B cell (primary cell): ENCODE results near the gene PTPRC. TPM values are rescaled to one million over a fixed set of nuclear protein-coding genes. Genes with fewer than 3 reads are reported as not detected.

ENCODE experiments used
- ATAC-seq: fragments of 200-7000 bp; cut with Tn5 transposase; one replicate; pipeline ENCODE4 v1.10.0; 2021; ENCODE audit warnings: low read depth, mild to moderate bottlenecking, moderate number of reproducible peaks, moderate library complexity
- CTCF ChIA-PET: fragments of 350-600 bp; sonication (Branson Sonifier 250); formaldehyde crosslinking; loops from one replicate; lab custom pipeline; 2021; ENCODE audit warnings: antibody characterized with exemption, inconsistent platforms; lab: Charles Lee
- POLR2A ChIA-PET: fragments of 350-600 bp; sonication (Branson Sonifier 250); formaldehyde crosslinking; loops from one replicate; lab custom pipeline; 2021; ENCODE audit warnings: antibody characterized with exemption; lab: Charles Lee
- DNase-seq: peaks from one replicate; pipeline ENCODE4 v3.0.0; 2013
- H2AFZ ChIP-seq: 2 replicates; pipeline ENCODE4 v1.6.1; 2012; ENCODE audit warnings: mild to moderate bottlenecking, low read depth, low read length; ENCODE audit not compliant: insufficient read depth, poor library complexity, severe bottlenecking
- H3K27ac ChIP-seq, 2 donors: 1 replicate in 1 of 2; 2 replicates in 1 of 2; pipeline ENCODE4 v1.5.1; 2012 to 2013; ENCODE audit warnings: low read length in 2 of 2, mild to moderate bottlenecking in 2 of 2, moderate library complexity in 1 of 2
- H3K27me3 ChIP-seq, 4 experiments: fragments of 200-600 bp in 1 of 4; sonication (generic) in 1 of 4; replicated peaks in 1 of 4; 1 replicate in 2 of 4; 2 replicates in 2 of 4; pipeline versions ENCODE4 v1.6.1 to v1.7.0; 2013 to 2016; ENCODE audit warnings: low read length in 3 of 4, mild to moderate bottlenecking in 2 of 4, mixed read lengths in 1 of 4, moderate library complexity in 1 of 4; ENCODE audit not compliant: insufficient read depth in 4 of 4, control insufficient read depth in 3 of 4; ENCODE audit errors: control extremely low read depth in 1 of 4
- H3K36me3 ChIP-seq, 2 experiments: replicated peaks in 1 of 2; 1 replicate in 1 of 2; 2 replicates in 1 of 2; pipeline versions ENCODE4 v1.6.1 to v1.7.1; 2013; ENCODE audit warnings: low read length in 1 of 2; ENCODE audit not compliant: insufficient read depth in 2 of 2, control insufficient read depth in 1 of 2; ENCODE audit errors: control extremely low read depth in 1 of 2, extremely low read depth in 1 of 2
- H3K4me1 ChIP-seq, 2 donors: fragments of 200-600 bp in 1 of 2; sonication (generic) in 1 of 2; 1 replicate in 1 of 2; 2 replicates in 1 of 2; pipeline versions ENCODE4 v1.5.1 to v1.6.1; 2013 to 2017; ENCODE audit warnings: low read length in 2 of 2; ENCODE audit not compliant: control insufficient read depth in 2 of 2, insufficient read depth in 2 of 2
- H3K4me2 ChIP-seq: replicated peaks from 2 replicates; pipeline ENCODE3; 2012; ENCODE audit warnings: mild to moderate bottlenecking, low read depth, low read length; ENCODE audit not compliant: poor library complexity, severe bottlenecking
- H3K4me3 ChIP-seq, 5 experiments: fragments of 200-600 bp in 1 of 5; sonication (generic) in 1 of 5; 1 replicate in 3 of 5; 2 replicates in 2 of 5; pipeline versions ENCODE4 v1.5.1 to v1.7.0; 2011 to 2016; ENCODE audit warnings: low read length in 4 of 5, mild to moderate bottlenecking in 4 of 5, low read depth in 2 of 5, control low read depth in 1 of 5, moderate library complexity in 1 of 5; ENCODE audit not compliant: insufficient read depth in 1 of 5; ENCODE audit errors: control extremely low read depth in 1 of 5, extremely low read depth in 1 of 5
- H3K79me2 ChIP-seq: fragments of 200-600 bp; sonication (generic); one replicate; pipeline ENCODE4 v1.6.0; 2016; ENCODE audit warnings: low read length; ENCODE audit not compliant: control insufficient read depth, insufficient read depth
- H3K9ac ChIP-seq: fragments of 200-600 bp; sonication (generic); 2 replicates; pipeline ENCODE4 v1.6.1; 2017; ENCODE audit warnings: mild to moderate bottlenecking, low read length, moderate library complexity
- H3K9me3 ChIP-seq, 3 donors: one replicate each; pipeline versions ENCODE4 v1.6.1 to v1.7.1; 2013; ENCODE audit warnings: low read length in 2 of 3; ENCODE audit not compliant: control insufficient read depth in 2 of 3, insufficient read depth in 1 of 3; ENCODE audit errors: control extremely low read depth in 1 of 3
- H4K20me1 ChIP-seq: 2 replicates; pipeline ENCODE4 v1.6.0; 2012; ENCODE audit warnings: mild to moderate bottlenecking, low read length; ENCODE audit not compliant: insufficient read depth, control insufficient read depth, poor library complexity, severe bottlenecking
- H3K27ac Mint-ChIP-seq: one replicate; pipeline ENCODE4 v1.8.0; 2021; ENCODE audit warnings: mixed read lengths
- H3K27me3 Mint-ChIP-seq: one replicate; pipeline ENCODE4 v1.8.0; 2021; ENCODE audit warnings: mixed read lengths
- H3K4me1 Mint-ChIP-seq: one replicate; pipeline ENCODE4 v1.8.0; 2021; ENCODE audit warnings: mixed read lengths
- H3K4me3 Mint-ChIP-seq: one replicate; pipeline ENCODE4 v1.8.0; 2021; ENCODE audit warnings: mixed read lengths
- H3K9me3 Mint-ChIP-seq: one replicate; pipeline ENCODE4 v1.8.0; 2022; ENCODE audit warnings: mixed read lengths; ENCODE audit not compliant: insufficient read depth
- EZH2 ChIP-seq: IDR thresholded peaks from 2 replicates; pipeline ENCODE4 v1.6.1; 2012; ENCODE audit warnings: borderline replicate concordance, low read depth, mild to moderate bottlenecking, moderate library complexity, low read length; ENCODE audit not compliant: insufficient read depth, poor library complexity, severe bottlenecking
- WGBS: methylation state at CpG from one replicate; pipeline ENCODE4 v1.1.5; 2013; ENCODE audit warnings: missing lambda C conversion rate; ENCODE audit not compliant: insufficient coverage; 5-methylcytosine and 5-hydroxymethylcytosine counted together
- intact Hi-C: fragments of 100-400 bp; cut with micrococcal nuclease; formaldehyde crosslinking; loops from one replicate; pipeline ENCODE4 v1.10.0; 2022
- polyA plus RNA-seq: library from polyadenylated mRNA; depleted of rRNA; stranded (reverse); fragments of >200 nt; gene quantifications from 2 replicates; pipeline ENCODE4 v1.2.3, GENCODE V29; 2012
- total RNA-seq, 2 donors: library from RNA; stranded (reverse); fragments of 120-200 nt in 1 of 2; gene quantifications; 1 replicate in 1 of 2; 2 replicates in 1 of 2; pipeline versions ENCODE4 v1.2.3 to v1.2.4, GENCODE V29; 2013 to 2022
- TF ChIP-seq, protein P1 (sequence below): fragments of 200-600 bp; IDR thresholded peaks from one replicate; pipeline ENCODE4 v1.8.0; 2022; ENCODE audit warnings: antibody characterized with exemption, mild to moderate bottlenecking

Gene PTPRC
- total and polyA plus RNA-seq, 2 donors (not counting 1 experiment from before 2014, with no cell fraction given), result 151 to 543 TPM

DNA sequence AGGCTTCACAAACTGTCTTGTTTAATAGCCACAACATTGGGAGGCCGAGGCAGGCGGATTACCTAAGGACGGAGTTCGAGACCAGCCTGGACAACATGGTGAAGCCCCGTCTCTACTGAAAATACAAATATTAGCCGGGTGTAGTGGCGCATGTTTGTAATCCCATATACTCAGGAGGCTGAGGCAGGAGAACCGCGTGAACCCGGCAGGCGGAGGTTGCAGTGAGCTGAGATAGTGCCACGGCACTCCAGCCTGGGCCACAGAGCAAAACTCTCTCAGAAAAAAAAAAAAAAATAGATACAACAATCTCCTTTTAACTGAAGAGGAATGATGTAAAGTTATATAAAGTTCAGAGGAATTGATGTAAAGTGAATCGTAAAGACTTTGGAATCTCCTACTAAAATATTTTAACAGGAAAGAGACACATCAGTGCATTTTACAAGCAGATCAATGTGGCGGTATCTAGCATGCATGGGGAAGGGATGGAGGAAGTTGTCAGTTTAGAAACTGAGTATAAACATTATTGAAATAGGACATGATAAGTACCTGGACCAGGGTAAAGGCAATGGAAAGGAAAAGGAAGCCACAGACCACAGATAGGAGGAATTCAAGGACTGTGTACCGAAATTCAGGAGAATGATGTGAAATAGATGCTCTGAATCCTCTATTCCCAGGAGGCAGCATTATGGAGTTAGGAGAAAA lies 41.5 kb downstream of the PTPRC start:
- H3K27ac Mint-ChIP-seq, result peak overlapping the region; percentile 93
- ChIA-PET CTCF (interaction anchor here (1.0 to 6.6 kb wide), 4 partner anchors 8 to 158 kb away, joined by 4 to 87 read pairs (median 14); no protein-coding TSS in a partner anchor), POLR2A (interaction anchor here (0.7 to 8.1 kb wide), 3 partner anchors 30 to 81 kb away, joined by 4 to 60 read pairs (median 11); no protein-coding TSS in a partner anchor)
- H3K27me3 Mint-ChIP-seq, result no peaks in the 10 kb centered on the region
- Histone ChIP-seq H2AFZ (no peak overlapping the region), H3K36me3 (peaks cover 9 to 31% of the 10 kb centered on the region in 2 experiments), H3K4me2 (peak overlapping the region; percentile 69), H4K20me1 (peaks cover 5% of the 10 kb centered on the region), H3K4me1 (peaks cover 83 to 92% of the 10 kb centered on the region in 2 donors), H3K4me3 (peak overlapping the region in 1 of 5 experiments; percentile 29), H3K79me2 (peaks cover 97% of the 10 kb centered on the region), H3K27ac (peak overlapping the region; percentile 73 to 98), H3K9ac (peak overlapping the region; percentile 13), H3K9me3 (peaks cover 0 to 10% (median 0%) of the 10 kb centered on the region in 3 donors), H3K27me3 (no peaks in the 10 kb centered on the region)
- ATAC-seq (no peak), DNase-seq (peak; percentile 56)
- intact Hi-C loops, result loop anchor here (5.0 kb wide), 1 partner anchor 143 kb away; no protein-coding TSS in a partner anchor
- H3K4me3 Mint-ChIP-seq, result peak overlapping the region; percentile 76
- peaks cover 87% of the 10 kb centered on the region for H3K4me1 Mint-ChIP-seq
- H3K9me3 Mint-ChIP-seq, result no peaks in the 10 kb centered on the region
- TF ChIP-seq EZH2, result no peak
- 95% methylated on average over 5 of the region's 15 CpGs for whole genome bisulfite sequencing

DNA sequence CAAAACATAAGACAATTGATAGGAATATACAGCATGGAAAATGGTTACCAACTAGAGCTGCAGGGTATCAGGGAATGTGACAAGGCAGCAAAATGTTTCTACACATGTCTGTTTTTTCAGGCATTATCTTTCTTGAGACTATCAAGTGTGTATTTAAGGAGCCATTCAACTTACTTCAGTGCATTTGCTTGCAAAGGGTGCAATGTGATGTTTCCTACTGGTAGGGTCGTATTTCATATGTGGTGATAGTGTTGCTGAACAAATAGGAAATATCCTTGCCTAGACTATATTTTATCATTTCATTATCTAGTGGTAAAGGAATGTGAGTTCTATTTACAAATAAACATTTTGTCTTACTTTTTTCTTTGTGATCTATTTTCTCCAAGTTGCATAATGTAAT lies 42.4 kb downstream of the PTPRC start:
- CTCF ChIA-PET, result interaction anchor here (0.7 to 6.6 kb wide), 15 partner anchors 9 to 812 kb away, joined by 3 to 87 read pairs (median 5); partner anchors contain the start of genes ATP6V1G3 and PTPRC
- peak overlapping the region; percentile 78 for H3K4me3 Mint-ChIP-seq
- peaks cover 87% of the 10 kb centered on the region for H3K4me1 Mint-ChIP-seq
- Histone ChIP-seq H3K4me2 (peak overlapping the region; percentile 69), H3K9me3 (peaks cover 0 to 10% (median 0%) of the 10 kb centered on the region in 3 donors), H3K4me1 (peaks cover 80 to 92% of the 10 kb centered on the region in 2 donors), H2AFZ (no peak overlapping the region), H3K36me3 (peaks cover 2 to 22% of the 10 kb centered on the region in 2 experiments), H4K20me1 (peaks cover 3% of the 10 kb centered on the region), H3K79me2 (peaks cover 97% of the 10 kb centered on the region), H3K27ac (peak overlapping the region; percentile 73 to 98), H3K9ac (peak overlapping the region; percentile 51), H3K27me3 (no peaks in the 10 kb centered on the region), H3K4me3 (peak overlapping the region in 2 of 5 experiments; percentile 34 to 40)
- peak; percentile 49 for DNase-seq
- no CpG with 5 or more reads among the region's 1 CpG for WGBS
- POLR2A ChIA-PET, result interaction anchor here (0.7 to 8.1 kb wide), 9 partner anchors 9 to 86 kb away, joined by 3 to 60 read pairs (median 4); no protein-coding TSS in a partner anchor
- intact Hi-C loops, result loop anchor here (1.0 to 5.0 kb wide), 3 partner anchors 42 to 144 kb away; partner anchors contain the start of gene PTPRC
- peak overlapping the region; percentile 92 for H3K27ac Mint-ChIP-seq
- H3K9me3 Mint-ChIP-seq, result no peaks in the 10 kb centered on the region
- ATAC-seq, result no peak
- H3K27me3 Mint-ChIP-seq, result no peaks in the 10 kb centered on the region
- TF ChIP-seq EZH2, result no peak
- TF ChIP-seq, protein P1, sequence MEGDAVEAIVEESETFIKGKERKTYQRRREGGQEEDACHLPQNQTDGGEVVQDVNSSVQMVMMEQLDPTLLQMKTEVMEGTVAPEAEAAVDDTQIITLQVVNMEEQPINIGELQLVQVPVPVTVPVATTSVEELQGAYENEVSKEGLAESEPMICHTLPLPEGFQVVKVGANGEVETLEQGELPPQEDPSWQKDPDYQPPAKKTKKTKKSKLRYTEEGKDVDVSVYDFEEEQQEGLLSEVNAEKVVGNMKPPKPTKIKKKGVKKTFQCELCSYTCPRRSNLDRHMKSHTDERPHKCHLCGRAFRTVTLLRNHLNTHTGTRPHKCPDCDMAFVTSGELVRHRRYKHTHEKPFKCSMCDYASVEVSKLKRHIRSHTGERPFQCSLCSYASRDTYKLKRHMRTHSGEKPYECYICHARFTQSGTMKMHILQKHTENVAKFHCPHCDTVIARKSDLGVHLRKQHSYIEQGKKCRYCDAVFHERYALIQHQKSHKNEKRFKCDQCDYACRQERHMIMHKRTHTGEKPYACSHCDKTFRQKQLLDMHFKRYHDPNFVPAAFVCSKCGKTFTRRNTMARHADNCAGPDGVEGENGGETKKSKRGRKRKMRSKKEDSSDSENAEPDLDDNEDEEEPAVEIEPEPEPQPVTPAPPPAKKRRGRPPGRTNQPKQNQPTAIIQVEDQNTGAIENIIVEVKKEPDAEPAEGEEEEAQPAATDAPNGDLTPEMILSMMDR, result no peak
